ENCODE data around the gene GNG3. TPM values are rescaled to one million over a fixed set of nuclear protein-coding genes. Genes with fewer than 3 reads are reported as not detected.

GNG3 gene
- total and polyA plus RNA-seq, 2 of the 8 experiments (the other 6 are each of a cell fraction or from before 2014, with no cell fraction given), result 4.9 to 12.1 TPM

GRCh38 chr11:62709247-62710000, 1.9 kb downstream of the GNG3 start (continued):
- TF ChIP-seq JUND (IDR thresholded peaks at IDR 0.05; ENCODE audit: low read length), result 0 out of 2 replicates have a peak, but pooled peaks have one; percentile 3
- no peak for TF ChIP-seq NRF1 (IDR thresholded peaks at IDR 0.05; ENCODE audit: low read depth, low read length)
- TF ChIP-seq EZH2 (IDR thresholded peaks at IDR 0.05; ENCODE audit: low read depth, low read length, severe bottlenecking), result no peak
- TF ChIP-seq SIN3A (conservative IDR thresholded peaks at IDR 0.05 in 1 of 2, IDR thresholded peaks at IDR 0.05 in 1 of 2; ENCODE audit: low read depth in 1 of 2, low read length in 2 of 2), result peak in 1 of 2 experiments; percentile 80; a peak in 2 of 4 replicates
- TF ChIP-seq SUZ12 (IDR thresholded peaks at IDR 0.05; ENCODE audit: low read length), result no peak
- no peak for TF ChIP-seq BCL11A (IDR thresholded peaks at IDR 0.05; ENCODE audit: low read depth in 2 of 2, low read length in 2 of 2)
- TF ChIP-seq, protein P1, sequence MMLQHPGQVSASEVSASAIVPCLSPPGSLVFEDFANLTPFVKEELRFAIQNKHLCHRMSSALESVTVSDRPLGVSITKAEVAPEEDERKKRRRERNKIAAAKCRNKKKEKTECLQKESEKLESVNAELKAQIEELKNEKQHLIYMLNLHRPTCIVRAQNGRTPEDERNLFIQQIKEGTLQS (IDR thresholded peaks at IDR 0.05; ENCODE audit: insufficient read depth, low read depth, low read length), result peak; percentile 75
- TF ChIP-seq, protein P2, sequence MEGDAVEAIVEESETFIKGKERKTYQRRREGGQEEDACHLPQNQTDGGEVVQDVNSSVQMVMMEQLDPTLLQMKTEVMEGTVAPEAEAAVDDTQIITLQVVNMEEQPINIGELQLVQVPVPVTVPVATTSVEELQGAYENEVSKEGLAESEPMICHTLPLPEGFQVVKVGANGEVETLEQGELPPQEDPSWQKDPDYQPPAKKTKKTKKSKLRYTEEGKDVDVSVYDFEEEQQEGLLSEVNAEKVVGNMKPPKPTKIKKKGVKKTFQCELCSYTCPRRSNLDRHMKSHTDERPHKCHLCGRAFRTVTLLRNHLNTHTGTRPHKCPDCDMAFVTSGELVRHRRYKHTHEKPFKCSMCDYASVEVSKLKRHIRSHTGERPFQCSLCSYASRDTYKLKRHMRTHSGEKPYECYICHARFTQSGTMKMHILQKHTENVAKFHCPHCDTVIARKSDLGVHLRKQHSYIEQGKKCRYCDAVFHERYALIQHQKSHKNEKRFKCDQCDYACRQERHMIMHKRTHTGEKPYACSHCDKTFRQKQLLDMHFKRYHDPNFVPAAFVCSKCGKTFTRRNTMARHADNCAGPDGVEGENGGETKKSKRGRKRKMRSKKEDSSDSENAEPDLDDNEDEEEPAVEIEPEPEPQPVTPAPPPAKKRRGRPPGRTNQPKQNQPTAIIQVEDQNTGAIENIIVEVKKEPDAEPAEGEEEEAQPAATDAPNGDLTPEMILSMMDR (IDR thresholded peaks at IDR 0.05; ENCODE audit: control extremely low read depth in 1 of 3, insufficient read depth in 1 of 3, low read depth in 1 of 3, low read length in 3 of 3), result peak in 1 of 3 experiments; percentile 1; a peak in 1 of 4 replicates
- TF ChIP-seq CBX8 (IDR thresholded peaks at IDR 0.05; ENCODE audit: borderline replicate concordance, low read depth, low read length), result no peak
- TF ChIP-seq, protein P3, sequence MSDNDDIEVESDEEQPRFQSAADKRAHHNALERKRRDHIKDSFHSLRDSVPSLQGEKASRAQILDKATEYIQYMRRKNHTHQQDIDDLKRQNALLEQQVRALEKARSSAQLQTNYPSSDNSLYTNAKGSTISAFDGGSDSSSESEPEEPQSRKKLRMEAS (IDR thresholded peaks at IDR 0.05), result peak; percentile 54
- TF ChIP-seq FOSL1 (IDR thresholded peaks at IDR 0.05; ENCODE audit: insufficient read depth, low read depth, low read length), result no peak
- no peak for TF ChIP-seq SIRT6 (IDR thresholded peaks at IDR 0.05; ENCODE audit: low read length)
- TF ChIP-seq SP1 (IDR thresholded peaks at IDR 0.05; ENCODE audit: low read depth, low read length), result peak; percentile 85
- TF ChIP-seq RAD21 (IDR thresholded peaks at IDR 0.05 in 1 of 2, conservative IDR thresholded peaks at IDR 0.05 in 1 of 2; ENCODE audit: low read depth in 2 of 2, low read length in 2 of 2), result peak in 1 of 2 experiments; percentile 1; a peak in 1 of 4 replicates
- TF ChIP-seq RBBP5 (IDR thresholded peaks at IDR 0.05; ENCODE audit: borderline replicate concordance, low read depth, low read length), result 0 out of 2 replicates have a peak, but pooled peaks have one; percentile 63
- no peak; a peak in 1 of 4 replicates for TF ChIP-seq HDAC2 (IDR thresholded peaks at IDR 0.05; ENCODE audit: borderline replicate concordance in 1 of 2, low read depth in 2 of 2, low read length in 2 of 2)
- TF ChIP-seq CEBPB (IDR thresholded peaks at IDR 0.05; ENCODE audit: low read depth, low read length), result no peak
- peak; percentile 48; the same call in 1 of the 2 replicates for TF ChIP-seq SRF (IDR thresholded peaks at IDR 0.05; ENCODE audit: low read depth, low read length)
- no peak for TF ChIP-seq JUN (IDR thresholded peaks at IDR 0.05; ENCODE audit: low read depth, low read length)
